ENCODE measurements around the gene ELANE.

The ELANE gene

GRCh38 chr19:852136-853013, at the start of gene ELANE:
Gene ELANE (plus strand): TSS chr19:852303. CDS start chr19:852329, 26 bp downstream.
- H3K4me1 Mint-ChIP-seq, result peaks cover 7% of the 10 kb centered on the region
- H3K4me3 Mint-ChIP-seq, result no peak within 1 kb of the TSS
- H3K27me3 Mint-ChIP-seq, result peaks cover 49% of the 10 kb centered on the region
- no peaks in the 10 kb centered on the region for H3K36me3 Mint-ChIP-seq
- H3K27ac Mint-ChIP-seq, result no peak within 1 kb of the TSS
- no peaks in the 10 kb centered on the region for H3K9me3 Mint-ChIP-seq
- ATAC-seq, result peak; percentile 41

DNA sequence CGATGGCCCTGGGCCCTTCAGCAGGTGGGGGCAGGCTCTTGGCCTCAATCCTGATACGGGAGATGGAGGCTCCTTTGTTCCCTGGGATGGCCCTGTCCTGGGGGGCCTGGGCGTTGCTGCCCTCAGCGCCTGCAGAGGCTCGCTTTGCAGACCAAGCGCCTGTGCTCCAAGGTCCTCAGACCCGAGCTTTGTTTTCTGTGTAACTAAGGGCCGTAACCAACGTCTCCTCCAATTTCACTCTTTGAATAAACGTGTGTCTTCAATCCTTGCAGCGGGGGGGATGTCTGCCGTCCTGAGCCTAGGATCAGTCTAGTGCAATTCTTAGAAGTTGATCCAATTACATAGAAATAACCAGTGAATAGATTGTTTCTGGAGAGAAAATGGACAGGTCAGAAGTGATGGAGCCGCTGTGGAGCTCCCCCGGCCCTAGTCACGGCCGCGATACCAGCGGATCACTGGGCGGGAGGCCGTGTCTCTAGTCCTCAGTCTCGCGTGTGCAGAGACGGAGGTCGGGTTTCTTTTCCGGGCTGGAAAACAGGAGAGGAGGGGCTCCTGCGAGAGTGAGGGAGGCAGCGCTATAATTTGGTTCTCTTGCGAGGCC, 49.5 kb upstream of the ELANE start:
- no peak overlapping the region for H3K4me3 Mint-ChIP-seq
- no peak overlapping the region for H3K27ac Mint-ChIP-seq
- peaks cover 54% of the 10 kb centered on the region for H3K4me1 Mint-ChIP-seq
- H3K9me3 Mint-ChIP-seq, result no peaks in the 10 kb centered on the region
- ATAC-seq, result no peak
- H3K36me3 Mint-ChIP-seq, result peaks cover 59% of the 10 kb centered on the region
- H3K27me3 Mint-ChIP-seq, result no peaks in the 10 kb centered on the region

- Mint-ChIP-seq H3K4me1 (peaks cover 57% of the 10 kb centered on the region), H3K27me3 (no peaks in the 10 kb centered on the region), H3K36me3 (peaks cover 64% of the 10 kb centered on the region), H3K4me3 (no peak overlapping the region), H3K27ac (no peak overlapping the region), H3K9me3 (no peaks in the 10 kb centered on the region)
- ATAC-seq, result no peak
Measured at GRCh38 chr19:803099-803561, 49.0 kb upstream of the ELANE start.

DNA sequence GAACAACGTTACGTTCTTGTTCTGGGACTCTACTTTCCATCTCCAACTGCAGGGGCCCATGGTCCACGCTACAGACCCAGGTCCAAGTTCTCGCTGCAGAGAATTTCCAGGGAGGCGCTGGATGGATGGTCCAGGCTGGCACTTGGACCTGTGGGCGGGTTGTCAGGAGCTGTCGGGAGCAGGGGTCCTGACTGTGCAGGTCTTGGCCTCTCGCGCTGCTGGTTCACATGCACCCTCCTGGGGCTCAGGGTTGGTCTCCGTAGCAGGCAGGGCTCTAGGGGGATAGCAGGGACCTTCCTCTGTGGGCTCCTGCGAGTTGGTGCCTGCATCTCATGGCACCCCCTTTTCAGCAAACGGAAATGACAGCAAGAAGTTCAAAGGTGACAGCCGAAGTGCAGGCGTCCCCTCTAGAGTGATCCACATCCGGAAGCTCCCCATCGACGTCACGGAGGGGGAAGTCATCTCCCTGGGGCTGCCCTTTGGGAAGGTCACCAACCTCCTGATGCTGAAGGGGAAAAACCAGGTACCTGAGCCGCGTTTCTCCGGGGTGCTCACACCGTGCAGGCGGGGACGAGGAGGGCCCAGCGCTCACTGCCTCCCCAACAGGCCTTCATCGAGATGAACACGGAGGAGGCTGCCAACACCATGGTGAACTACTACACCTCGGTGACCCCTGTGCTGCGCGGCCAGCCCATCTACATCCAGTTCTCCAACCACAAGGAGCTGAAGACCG, 48.3 kb upstream of the ELANE start:
- Mint-ChIP-seq H3K27me3 (no peaks in the 10 kb centered on the region), H3K27ac (no peak overlapping the region), H3K9me3 (no peaks in the 10 kb centered on the region), H3K36me3 (peaks cover 65% of the 10 kb centered on the region), H3K4me1 (peaks cover 55% of the 10 kb centered on the region), H3K4me3 (no peak overlapping the region)
- ATAC-seq, result no peak

- H3K36me3 Mint-ChIP-seq, result peaks cover 59% of the 10 kb centered on the region
- H3K4me3 Mint-ChIP-seq, result no peak overlapping the region
- H3K4me1 Mint-ChIP-seq, result peaks cover 48% of the 10 kb centered on the region
- ATAC-seq, result no peak
- no peaks in the 10 kb centered on the region for H3K9me3 Mint-ChIP-seq
- H3K27me3 Mint-ChIP-seq, result no peaks in the 10 kb centered on the region
- H3K27ac Mint-ChIP-seq, result no peak overlapping the region
Measured at GRCh38 chr19:804419-805165, 47.5 kb upstream of the ELANE start.

DNA sequence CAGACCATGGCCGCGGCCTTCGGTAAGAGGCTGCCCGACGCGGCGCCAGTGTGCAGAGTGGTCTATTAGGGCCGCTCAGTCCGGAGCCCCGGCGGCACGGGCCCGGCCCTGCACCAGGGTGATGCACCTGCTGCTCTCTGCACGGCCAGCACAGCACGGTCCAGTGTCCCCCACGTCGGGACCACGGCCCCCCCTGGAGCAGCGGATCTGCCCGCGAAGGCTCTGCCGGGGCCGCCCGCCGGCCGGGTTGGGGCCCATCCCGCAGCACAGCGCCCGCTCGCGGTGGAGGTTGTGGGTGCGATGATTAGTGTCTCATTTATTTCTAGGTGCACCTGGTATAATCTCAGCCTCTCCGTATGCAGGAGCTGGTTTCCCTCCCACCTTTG, 46.9 kb upstream of the ELANE start:
- ATAC-seq, result peak; percentile 22

DNA sequence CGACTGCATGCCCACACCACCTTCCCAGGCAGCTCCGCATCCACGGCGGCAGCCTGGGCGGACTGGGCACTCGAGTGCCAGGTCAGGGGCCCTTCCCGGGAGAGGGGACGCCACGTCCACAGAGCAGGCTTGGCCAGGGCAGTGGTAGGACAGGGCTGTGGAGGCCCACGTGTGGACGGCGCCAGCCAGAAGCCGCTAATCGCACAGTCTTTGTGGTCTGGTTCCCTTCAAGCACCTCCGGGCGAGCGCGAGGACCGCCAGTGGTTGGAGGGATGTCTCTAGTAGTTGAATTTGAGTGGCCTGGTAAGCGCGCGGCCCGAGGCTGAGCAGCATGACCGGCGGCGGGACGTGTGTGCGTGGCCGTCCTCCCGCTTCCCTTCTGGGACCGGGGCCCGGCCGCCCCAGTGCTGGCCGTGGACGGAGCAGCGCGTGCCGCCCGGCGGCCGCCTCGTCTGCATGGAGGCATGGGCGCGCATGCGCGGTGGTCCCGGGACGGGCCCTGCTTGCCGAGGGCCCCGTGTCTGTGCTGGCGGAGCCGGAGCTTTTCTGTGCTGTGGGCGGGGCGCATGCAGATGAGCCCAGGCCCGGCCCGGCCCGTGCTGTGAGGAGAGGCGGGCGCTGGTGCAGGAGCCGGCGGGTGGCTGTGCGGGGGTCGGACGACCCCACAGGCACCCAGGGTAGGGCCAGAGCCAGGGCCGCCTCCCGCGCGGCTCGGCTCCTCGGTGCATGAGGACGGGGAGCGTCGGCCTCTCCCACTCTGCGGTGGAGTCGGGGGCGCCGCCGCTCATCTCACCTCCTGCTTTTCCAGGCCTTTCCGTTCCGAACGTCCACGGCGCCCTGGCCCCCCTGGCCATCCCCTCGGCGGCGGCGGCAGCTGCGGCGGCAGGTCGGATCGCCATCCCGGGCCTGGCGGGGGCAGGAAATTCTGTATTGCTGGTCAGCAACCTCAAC, 46.2 kb upstream of the ELANE start:
- peaks cover 61% of the 10 kb centered on the region for H3K36me3 Mint-ChIP-seq
- peak; percentile 41 for ATAC-seq
- H3K9me3 Mint-ChIP-seq, result no peaks in the 10 kb centered on the region
- peaks cover 35% of the 10 kb centered on the region for H3K4me1 Mint-ChIP-seq
- H3K4me3 Mint-ChIP-seq, result no peak overlapping the region
- no peak overlapping the region for H3K27ac Mint-ChIP-seq
- no peaks in the 10 kb centered on the region for H3K27me3 Mint-ChIP-seq

More for the DNA sequence above, 46.9 kb upstream of the ELANE start:
- H3K27me3 Mint-ChIP-seq, result no peaks in the 10 kb centered on the region
- H3K4me1 Mint-ChIP-seq, result peaks cover 42% of the 10 kb centered on the region
- H3K36me3 Mint-ChIP-seq, result peaks cover 59% of the 10 kb centered on the region
- no peak overlapping the region for H3K4me3 Mint-ChIP-seq
- H3K27ac Mint-ChIP-seq, result no peak overlapping the region
- H3K9me3 Mint-ChIP-seq, result no peaks in the 10 kb centered on the region

DNA sequence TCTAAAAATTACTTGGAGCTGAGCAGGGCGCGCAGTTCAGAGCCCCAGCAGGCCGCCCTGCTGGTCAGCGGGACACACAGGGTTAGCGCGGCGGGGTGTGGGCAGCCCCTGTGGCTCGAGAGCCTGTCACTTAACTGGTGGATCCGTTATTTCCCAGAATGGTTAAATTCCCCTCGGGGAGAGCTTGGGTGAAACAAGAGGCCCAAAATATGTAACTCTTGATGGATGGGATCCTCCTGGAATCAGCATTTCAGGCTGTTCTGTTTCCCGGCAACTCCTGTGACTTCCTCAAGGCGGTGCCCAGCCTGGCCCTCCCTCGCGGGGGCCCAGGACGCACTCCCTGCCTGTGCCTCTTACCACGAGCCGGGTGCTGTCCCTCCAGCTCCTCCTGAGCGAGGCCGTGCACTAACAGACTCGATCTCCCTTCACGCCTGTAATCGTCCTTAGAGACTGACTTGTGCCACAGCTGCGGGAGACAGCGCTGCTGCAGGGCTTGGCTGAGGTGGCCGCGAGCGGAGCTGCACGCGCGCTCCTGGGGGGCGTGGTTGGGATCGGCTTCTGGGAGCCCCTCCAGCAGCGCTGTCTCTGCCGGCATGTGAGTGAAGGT, 45.2 kb upstream of the ELANE start:
- no peak for ATAC-seq
- Mint-ChIP-seq H3K36me3 (peaks cover 68% of the 10 kb centered on the region), H3K27ac (no peak overlapping the region), H3K4me1 (peaks cover 25% of the 10 kb centered on the region), H3K27me3 (no peaks in the 10 kb centered on the region), H3K9me3 (no peaks in the 10 kb centered on the region), H3K4me3 (no peak overlapping the region)

- Mint-ChIP-seq H3K4me3 (no peak overlapping the region), H3K27ac (no peak overlapping the region), H3K27me3 (no peaks in the 10 kb centered on the region), H3K36me3 (peaks cover 62% of the 10 kb centered on the region), H3K4me1 (peaks cover 16% of the 10 kb centered on the region), H3K9me3 (no peaks in the 10 kb centered on the region)
- ATAC-seq, result no peak
Measured at GRCh38 chr19:807627-808422, 44.3 kb upstream of the ELANE start.

DNA sequence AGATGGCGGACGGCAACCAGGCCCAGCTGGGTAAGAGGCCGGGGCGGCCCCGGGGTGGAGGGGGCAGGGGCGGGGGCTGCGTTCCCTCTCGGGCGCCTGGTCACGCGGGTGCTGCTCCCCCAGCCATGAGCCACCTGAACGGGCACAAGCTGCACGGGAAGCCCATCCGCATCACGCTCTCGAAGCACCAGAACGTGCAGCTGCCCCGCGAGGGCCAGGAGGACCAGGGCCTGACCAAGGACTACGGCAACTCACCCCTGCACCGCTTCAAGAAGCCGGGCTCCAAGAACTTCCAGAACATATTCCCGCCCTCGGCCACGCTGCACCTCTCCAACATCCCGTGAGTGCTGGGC, 43.7 kb upstream of the ELANE start:
- Mint-ChIP-seq H3K27ac (no peak overlapping the region), H3K4me1 (peaks cover 10% of the 10 kb centered on the region), H3K36me3 (peaks cover 60% of the 10 kb centered on the region), H3K9me3 (no peaks in the 10 kb centered on the region), H3K4me3 (no peak overlapping the region), H3K27me3 (no peaks in the 10 kb centered on the region)
- no peak for ATAC-seq

DNA sequence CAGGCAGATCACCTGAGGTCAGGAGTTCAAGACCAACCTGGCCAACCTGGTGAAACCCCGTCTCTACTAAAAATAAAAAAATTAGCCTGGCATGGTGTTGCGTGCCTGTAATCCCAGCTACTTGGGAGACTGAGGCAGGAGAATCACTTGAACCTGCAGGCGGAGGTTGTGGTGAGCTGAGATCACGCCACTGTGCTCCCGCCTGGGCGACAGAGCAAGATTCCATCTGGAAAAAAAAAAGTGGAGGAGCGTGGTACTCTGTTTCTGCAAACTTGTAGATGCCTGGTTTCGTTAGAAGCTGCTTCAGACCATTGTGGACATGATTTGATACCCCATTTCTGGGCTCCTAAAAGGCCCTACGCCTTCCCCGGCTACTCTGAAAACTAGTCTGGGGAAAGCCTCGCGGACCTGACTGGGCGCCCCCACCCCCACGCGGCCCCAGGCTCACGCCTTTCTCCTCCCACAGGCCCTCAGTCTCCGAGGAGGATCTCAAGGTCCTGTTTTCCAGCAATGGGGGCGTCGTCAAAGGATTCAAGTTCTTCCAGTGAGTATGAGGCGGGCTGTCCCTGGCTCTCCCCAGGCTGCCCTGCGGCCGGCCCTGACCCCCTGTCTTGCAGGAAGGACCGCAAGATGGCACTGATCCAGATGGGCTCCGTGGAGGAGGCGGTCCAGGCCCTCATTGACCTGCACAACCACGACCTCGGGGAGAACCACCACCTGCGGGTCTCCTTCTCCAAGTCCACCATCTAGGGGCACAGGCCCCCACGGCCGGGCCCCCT, 41.8 kb upstream of the ELANE start:
- Mint-ChIP-seq H3K4me3 (no peak overlapping the region), H3K27ac (no peak overlapping the region), H3K9me3 (no peaks in the 10 kb centered on the region), H3K27me3 (no peaks in the 10 kb centered on the region), H3K36me3 (peaks cover 59% of the 10 kb centered on the region), H3K4me1 (peaks cover 9% of the 10 kb centered on the region)
- no peak for ATAC-seq

DNA sequence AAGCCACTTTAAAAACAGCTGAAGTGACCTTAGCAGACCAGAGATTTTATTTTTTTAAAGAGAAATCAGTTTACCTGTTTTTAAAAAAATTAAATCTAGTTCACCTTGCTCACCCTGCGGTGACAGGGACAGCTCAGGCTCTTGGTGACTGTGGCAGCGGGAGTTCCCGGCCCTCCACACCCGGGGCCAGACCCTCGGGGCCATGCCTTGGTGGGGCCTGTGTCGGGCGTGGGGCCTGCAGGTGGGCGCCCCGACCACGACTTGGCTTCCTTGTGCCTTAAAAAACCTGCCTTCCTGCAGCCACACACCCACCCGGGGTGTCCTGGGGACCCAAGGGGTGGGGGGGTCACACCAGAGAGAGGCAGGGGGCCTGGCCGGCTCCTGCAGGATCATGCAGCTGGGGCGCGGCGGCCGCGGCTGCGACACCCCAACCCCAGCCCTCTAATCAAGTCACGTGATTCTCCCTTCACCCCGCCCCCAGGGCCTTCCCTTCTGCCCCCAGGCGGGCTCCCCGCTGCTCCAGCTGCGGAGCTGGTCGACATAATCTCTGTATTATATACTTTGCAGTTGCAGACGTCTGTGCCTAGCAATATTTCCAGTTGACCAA, 41.1 kb upstream of the ELANE start:
- no peak overlapping the region for H3K27ac Mint-ChIP-seq

More for the DNA sequence above, 41.1 kb upstream of the ELANE start:
- H3K9me3 Mint-ChIP-seq, result peaks cover 3% of the 10 kb centered on the region
- H3K4me1 Mint-ChIP-seq, result peaks cover 9% of the 10 kb centered on the region
- H3K36me3 Mint-ChIP-seq, result peaks cover 65% of the 10 kb centered on the region
- no peaks in the 10 kb centered on the region for H3K27me3 Mint-ChIP-seq
- no peak overlapping the region for H3K4me3 Mint-ChIP-seq
- no peak for ATAC-seq
